Kidney (tissue), 14 donors: ENCODE measurements around the gene MPDZ. TPM values are rescaled to one million over a fixed set of nuclear protein-coding genes. Genes with fewer than 3 reads are reported as not detected.

Source experiments
- DNase-seq, 5 donors: peaks; one replicate each; pipeline ENCODE4 v3.0.0-alpha.2; 2013 to 2020
- FAIRE-seq: peaks from 2 replicates; lab custom pipeline; 2012; peaks lifted over from hg19 to GRCh38; lab: Jason Lieb, UNC
- H3K27ac ChIP-seq, 2 donors: one replicate each; pipeline ENCODE4 v1.7.0; 2013; ENCODE audit warnings: low read depth in 2 of 2, low read length in 2 of 2, inconsistent platforms in 1 of 2
- H3K27me3 ChIP-seq: one replicate; pipeline ENCODE4 v1.7.1; 2013; ENCODE audit warnings: low read length, inconsistent platforms; ENCODE audit not compliant: control insufficient read depth, insufficient read depth
- H3K36me3 ChIP-seq, 3 donors: one replicate each; pipeline versions ENCODE4 v1.7.0 to v1.7.1; 2013; ENCODE audit warnings: low read length in 3 of 3, control low read depth in 1 of 3, inconsistent platforms in 1 of 3; ENCODE audit not compliant: insufficient read depth in 3 of 3, control insufficient read depth in 2 of 3
- H3K4me1 ChIP-seq, 3 donors: one replicate each; pipeline versions ENCODE4 v1.7.0 to v1.7.1; 2013; ENCODE audit warnings: low read length in 3 of 3, inconsistent platforms in 1 of 3, low read depth in 1 of 3; ENCODE audit not compliant: control insufficient read depth in 2 of 3, insufficient read depth in 2 of 3
- H3K4me3 ChIP-seq, 3 donors: one replicate each; pipeline versions ENCODE4 v1.7.0 to v1.8.1; 2013; ENCODE audit warnings: low read length in 3 of 3, control low read depth in 1 of 3, inconsistent platforms in 1 of 3
- H3K9ac ChIP-seq, 3 donors: one replicate each; pipeline versions ENCODE4 v1.7.0 to v1.7.1; 2013; ENCODE audit warnings: low read length in 3 of 3, control low read depth in 1 of 3, inconsistent platforms in 1 of 3
- H3K9me3 ChIP-seq, 3 donors: one replicate each; pipeline versions ENCODE4 v1.7.0 to v1.7.1; 2013; ENCODE audit warnings: low read length in 3 of 3, control low read depth in 1 of 3, inconsistent platforms in 1 of 3; ENCODE audit not compliant: control insufficient read depth in 2 of 3, insufficient read depth in 1 of 3
- CTCF ChIP-seq: IDR thresholded peaks from 3 replicates; pipeline ENCODE4 v1.5.1; 2012; ENCODE audit warnings: mild to moderate bottlenecking, moderate library complexity, borderline replicate concordance; ENCODE audit not compliant: insufficient read depth; ENCODE audit errors: extremely low read depth
- intact Hi-C: fragments of 100-400 bp; cut with DNase I; formaldehyde crosslinking; loops from one replicate; pipeline ENCODE4 v1.11.1; 2022
- polyA plus RNA-seq: library from polyadenylated mRNA; stranded (reverse); fragments of 350-450 nt; fragmentation: Illumina TruSeq; extraction: RNeasy Lipid Tissue Mini Kit (QIAGEN cat#74804); gene quantifications from one replicate; pipeline ENCODE4 v1.2.3, GENCODE V29; 2014; ENCODE audit warnings: low read depth, low replicate concordance; ENCODE audit not compliant: insufficient read depth
- total RNA-seq: library from RNA; stranded (reverse); fragmentation: NEBNext Ultra II Directional; extraction: Animal tissue kit (Norgen Biotek cat#: 25700); gene quantifications from one replicate; pipeline ENCODE4 v1.2.1, GENCODE V29; 2021
- donor health status: control.
- donor health status: control.
- donor health status: control.
- donor health status: control.
- donor health status: control.
- donor health status: DM: yes; HTN: yes; CAD: no.
- donor health status: Normal renal cell carcinoma (clear cell type).

The MPDZ gene
- total and polyA plus RNA-seq, 2 donors from 2014 or later, result 18.5 to 25.1 TPM

- no peak overlapping the region for H3K4me3 ChIP-seq
- H3K36me3 ChIP-seq, result no peaks in the 10 kb centered on the region
- no peak for FAIRE-seq
- no peak for DNase-seq
- H3K9ac ChIP-seq, result no peak overlapping the region
- no peaks in the 10 kb centered on the region for H3K9me3 ChIP-seq
- intact Hi-C loops, result no loop called here
- no peaks in the 10 kb centered on the region for H3K4me1 ChIP-seq
- no peak for TF ChIP-seq CTCF
- H3K27me3 ChIP-seq, result no peaks in the 10 kb centered on the region
- H3K27ac ChIP-seq, result no peak overlapping the region
Measured at GRCh38 chr9:13239660-13240059, 39.8 kb downstream of the MPDZ start.

DNA sequence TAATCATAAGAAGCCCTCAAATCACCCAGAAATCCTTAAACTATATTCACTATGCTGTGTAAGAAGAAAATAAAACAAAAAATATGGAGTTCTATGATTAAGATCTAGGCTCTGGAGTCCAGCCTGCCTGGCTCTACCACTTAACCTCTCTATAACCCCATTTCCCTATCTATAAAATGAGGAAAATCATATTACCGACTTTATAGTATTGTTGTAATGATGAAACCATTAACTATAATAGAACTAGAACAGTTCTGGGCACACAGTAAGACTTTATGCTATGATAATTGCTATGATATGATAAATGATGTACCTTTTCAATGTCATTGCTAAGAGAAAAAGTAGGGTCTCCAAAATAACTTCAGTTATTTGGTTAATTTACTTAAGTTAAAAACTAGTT is 40.3 kb downstream of the MPDZ start:
- Histone ChIP-seq H3K27me3 (no peaks in the 10 kb centered on the region), H3K4me1 (no peaks in the 10 kb centered on the region)

DNA sequence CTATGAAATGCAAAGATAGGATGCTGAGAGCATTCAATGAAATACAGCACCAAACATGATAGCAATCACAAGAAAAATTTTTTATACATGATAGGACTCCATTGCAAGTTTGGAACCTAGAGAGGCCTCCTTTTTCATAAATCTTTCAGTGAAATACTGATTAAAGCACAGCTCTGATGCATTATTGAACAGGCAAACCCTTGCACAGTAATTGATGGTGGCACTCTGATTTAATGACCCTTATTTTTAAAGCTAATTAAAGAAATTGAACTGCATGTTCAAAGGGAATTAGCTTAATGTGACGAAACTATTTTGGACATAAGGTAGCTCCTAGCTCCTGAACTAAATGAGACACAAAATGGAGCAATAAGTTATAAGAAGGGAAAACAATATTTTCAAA is 44.6 kb downstream of the MPDZ start:
- Histone ChIP-seq H3K9ac (no peak overlapping the region), H3K27ac (no peak overlapping the region), H3K36me3 (no peaks in the 10 kb centered on the region), H3K4me1 (no peaks in the 10 kb centered on the region), H3K4me3 (no peak overlapping the region), H3K9me3 (no peaks in the 10 kb centered on the region), H3K27me3 (no peaks in the 10 kb centered on the region)
- FAIRE-seq (no peak), DNase-seq (no peak)
- TF ChIP-seq CTCF, result no peak
- intact Hi-C loops, result no loop called here

More for the DNA sequence above, 40.3 kb downstream of the MPDZ start:
- Histone ChIP-seq H3K36me3 (no peaks in the 10 kb centered on the region), H3K4me3 (no peak overlapping the region), H3K9me3 (no peaks in the 10 kb centered on the region), H3K27ac (no peak overlapping the region), H3K9ac (no peak overlapping the region)
- intact Hi-C loops, result no loop called here
- DNase-seq, result no peak
- no peak for FAIRE-seq
- no peak for TF ChIP-seq CTCF

GRCh38 chr9:13228431-13228830 is 51.1 kb downstream of the MPDZ start:
- no peak for TF ChIP-seq CTCF
- no peak for FAIRE-seq
- Histone ChIP-seq H3K9ac (no peak overlapping the region), H3K4me3 (no peak overlapping the region), H3K9me3 (no peaks in the 10 kb centered on the region), H3K4me1 (no peaks in the 10 kb centered on the region), H3K36me3 (no peaks in the 10 kb centered on the region), H3K27me3 (no peaks in the 10 kb centered on the region), H3K27ac (no peak overlapping the region)
- intact Hi-C loops, result no loop called here
- no peak for DNase-seq
